ENCODE data around the gene PPP1R14D. TPM values are rescaled to one million over a fixed set of nuclear protein-coding genes. Genes with fewer than 3 reads are reported as not detected.

The PPP1R14D gene
- total RNA-seq, 1 experiment from 2014 or later: not detected

GRCh38 chr15:40792394-40792793, 36.1 kb downstream of the PPP1R14D start:
- in situ Hi-C loops (cut with HindIII; ENCODE audit: low sequenced_read_pairs): no loop called here
- no peak for DNase-seq (ENCODE audit: low spot score)

DNA sequence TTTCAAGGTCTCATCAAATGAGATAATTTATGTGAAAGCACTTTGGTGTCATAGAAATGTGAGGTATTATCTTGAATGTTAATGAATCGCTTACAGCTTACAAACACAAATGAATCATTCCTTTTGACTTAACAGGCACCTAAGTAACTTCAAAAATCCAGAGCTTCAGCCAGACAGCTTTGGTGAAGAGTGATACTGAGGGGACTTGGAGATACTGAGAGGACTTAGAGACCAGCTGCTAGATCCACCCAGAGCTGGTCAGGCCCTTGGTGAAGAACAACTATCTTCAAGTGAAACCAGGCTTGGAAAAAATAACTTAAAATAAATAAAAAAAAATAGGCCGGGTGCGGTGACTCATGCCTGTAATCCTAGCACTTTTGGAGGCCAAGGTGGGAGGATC, 37.8 kb downstream of the PPP1R14D start:
- DNase-seq (ENCODE audit: low spot score): no peak
- in situ Hi-C loops (cut with HindIII; ENCODE audit: low sequenced_read_pairs): no loop called here

DNA sequence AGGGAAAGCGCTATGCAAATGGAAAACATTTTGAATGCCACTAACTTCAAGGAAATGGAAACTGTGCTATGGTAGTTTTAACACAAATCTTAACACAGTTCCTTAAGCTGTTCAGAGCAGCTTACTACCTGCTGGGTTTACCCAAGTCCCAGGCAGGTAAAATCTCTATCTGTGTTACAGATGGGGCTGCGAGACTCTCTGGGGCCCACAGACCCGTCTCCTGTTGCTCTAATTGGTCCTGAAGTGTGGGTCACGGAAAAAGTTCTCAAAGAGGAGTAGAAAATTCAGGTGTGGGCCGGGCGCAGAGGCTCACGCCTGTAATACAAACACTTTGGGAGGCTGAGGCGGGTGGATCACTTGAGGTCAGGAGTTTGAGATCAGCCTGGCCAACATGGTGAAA, 38.5 kb downstream of the PPP1R14D start:
- in situ Hi-C loops (cut with HindIII; ENCODE audit: low sequenced_read_pairs): no loop called here
- DNase-seq (ENCODE audit: low spot score): no peak

GRCh38 chr15:40789119-40789518, 39.4 kb downstream of the PPP1R14D start:
- in situ Hi-C loops (cut with HindIII; ENCODE audit: low sequenced_read_pairs): no loop called here
- DNase-seq (ENCODE audit: low spot score): no peak

GRCh38 chr15:40787991-40788390, 40.5 kb downstream of the PPP1R14D start:
- DNase-seq (ENCODE audit: low spot score): peak; percentile 27
- in situ Hi-C loops (cut with HindIII; ENCODE audit: low sequenced_read_pairs): no loop called here

DNA sequence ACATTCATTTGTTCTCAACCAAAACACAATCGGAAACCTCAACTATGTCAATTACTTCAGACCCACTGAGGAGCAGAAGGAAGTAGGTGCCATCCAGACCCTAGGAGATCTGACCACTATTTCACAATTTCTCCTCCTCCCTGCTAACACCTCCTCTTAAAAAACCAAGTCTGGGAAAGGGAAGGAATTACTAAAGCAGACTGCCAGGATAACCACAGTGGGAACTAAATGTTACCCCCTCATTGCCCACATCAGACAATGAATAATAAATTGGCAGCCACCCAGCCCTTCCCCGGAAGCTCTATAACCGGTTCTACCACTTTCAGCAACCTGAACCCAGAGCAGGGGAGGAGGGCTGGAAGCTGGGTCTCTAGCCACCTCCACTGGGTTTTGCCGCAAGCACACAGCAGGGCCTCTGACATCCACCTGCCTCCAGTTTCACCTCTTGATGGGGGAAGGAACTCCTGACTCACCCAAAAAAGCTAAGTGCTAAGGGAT, 41.1 kb downstream of the PPP1R14D start:
- in situ Hi-C loops (cut with HindIII; ENCODE audit: low sequenced_read_pairs): no loop called here
- DNase-seq (ENCODE audit: low spot score): peak; percentile 34

DNA sequence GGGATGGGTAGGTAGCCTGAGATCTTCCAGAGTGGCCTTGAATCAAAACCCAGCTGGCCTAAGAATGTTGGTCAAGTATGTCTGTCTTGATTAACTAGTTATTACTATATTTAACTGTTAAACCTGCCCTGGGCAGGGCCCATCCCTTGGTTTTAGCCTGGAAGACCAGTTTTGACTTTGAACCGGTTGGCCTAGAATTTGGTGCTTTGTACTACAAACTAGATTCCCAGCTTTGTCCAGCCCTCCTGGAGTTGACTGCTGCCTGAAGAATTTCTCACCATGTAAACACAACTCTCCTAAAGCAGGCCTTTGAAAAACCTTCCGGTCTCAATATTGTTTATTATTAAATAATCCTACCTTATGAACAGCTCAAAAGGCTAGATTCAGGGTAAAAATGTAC, 42.7 kb downstream of the PPP1R14D start:
- in situ Hi-C loops (cut with HindIII; ENCODE audit: low sequenced_read_pairs): no loop called here
- DNase-seq (ENCODE audit: low spot score): no peak

GRCh38 chr15:40785164-40785563, 43.3 kb downstream of the PPP1R14D start:
- in situ Hi-C loops (cut with HindIII; ENCODE audit: low sequenced_read_pairs): no loop called here
- no peak for DNase-seq (ENCODE audit: low spot score)

DNA sequence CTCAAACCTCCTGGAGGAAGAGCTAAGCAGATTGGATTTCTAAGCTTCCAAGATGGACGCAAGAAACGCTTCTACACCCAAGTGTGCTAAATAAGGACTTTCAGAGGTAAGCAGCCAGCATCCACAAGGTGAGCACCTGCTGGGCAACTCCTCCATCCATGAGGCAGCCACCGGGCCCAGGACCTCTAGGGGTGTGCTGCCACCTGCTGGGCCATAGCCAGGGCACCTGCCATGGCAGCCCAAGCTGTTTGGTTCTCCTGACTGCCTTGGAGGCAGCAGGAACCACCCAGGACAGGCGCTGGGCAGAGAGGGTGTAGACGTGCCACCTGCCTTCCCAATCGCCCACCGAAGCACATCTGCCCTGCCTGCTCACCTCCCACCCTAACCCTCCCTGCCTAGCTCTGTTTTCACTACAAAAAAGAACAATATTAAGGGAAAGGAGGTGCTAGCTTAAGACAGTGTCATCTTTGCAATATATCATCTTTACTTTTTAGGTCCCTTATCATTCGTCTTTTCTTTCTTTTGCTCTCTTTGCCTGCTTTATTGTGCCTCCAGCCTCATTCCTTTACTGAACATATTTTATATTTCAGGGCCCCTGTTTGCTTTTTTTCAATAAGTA, 45.8 kb downstream of the PPP1R14D start:
- in situ Hi-C loops (cut with HindIII; ENCODE audit: low sequenced_read_pairs): no loop called here
- peak; percentile 69 for DNase-seq (ENCODE audit: low spot score)

DNA sequence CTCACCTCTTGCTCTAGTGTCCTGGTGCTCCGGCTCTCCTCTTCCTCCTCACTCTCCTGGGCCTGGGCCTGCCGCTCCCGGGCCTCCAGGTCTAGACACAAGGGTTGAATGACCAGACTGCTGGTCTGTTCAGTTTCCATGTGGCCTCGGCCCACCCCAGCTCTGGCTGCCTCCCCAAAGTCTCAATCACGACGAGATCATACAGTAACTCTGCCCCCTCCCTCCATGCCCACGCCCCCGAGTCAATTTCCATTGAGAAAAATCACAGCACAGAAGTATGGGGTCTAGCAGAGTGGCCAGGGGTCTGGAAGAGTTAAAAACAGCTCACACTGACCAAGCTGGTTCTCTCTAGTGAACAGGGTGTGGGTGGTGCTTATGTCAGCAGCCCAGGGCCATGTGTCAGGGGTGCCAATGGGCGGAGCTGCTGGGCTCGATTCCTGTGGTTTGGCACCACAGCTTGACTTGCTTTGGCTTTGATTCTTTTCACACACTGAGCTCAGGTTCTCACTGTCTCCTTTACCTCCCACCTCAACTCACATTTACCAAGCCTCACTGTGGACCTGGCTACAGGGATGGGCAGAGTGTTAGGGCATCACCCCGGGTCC, 51.9 kb downstream of the PPP1R14D start:
- no peak for DNase-seq (ENCODE audit: low spot score)
- in situ Hi-C loops (cut with HindIII; ENCODE audit: low sequenced_read_pairs): no loop called here

- DNase-seq (ENCODE audit: low spot score): no peak
- in situ Hi-C loops (cut with HindIII; ENCODE audit: low sequenced_read_pairs): no loop called here
These were observed 52.6 kb downstream of the PPP1R14D start for GRCh38 chr15:40775740-40776536.

DNA sequence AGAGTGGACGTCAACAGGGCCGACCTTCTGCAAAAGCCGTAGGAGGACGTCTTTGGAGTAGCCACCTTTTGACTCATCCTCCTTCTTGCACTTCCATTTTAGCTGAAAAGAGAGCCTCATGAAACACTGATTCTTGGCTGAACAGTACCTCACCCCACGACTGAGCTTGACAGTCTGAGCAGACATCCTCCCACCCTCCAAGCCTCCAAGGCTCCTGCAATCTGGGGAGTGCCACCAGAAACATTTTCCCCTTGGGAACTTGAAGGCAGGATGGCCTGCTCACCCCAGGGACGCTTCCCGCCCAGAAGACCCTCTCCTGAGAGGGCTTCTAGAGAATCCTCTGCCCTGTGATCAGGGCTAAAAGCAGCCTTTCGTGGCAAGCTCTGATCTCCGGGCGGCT, 53.5 kb downstream of the PPP1R14D start:
- in situ Hi-C loops (cut with HindIII; ENCODE audit: low sequenced_read_pairs): no loop called here
- no peak for DNase-seq (ENCODE audit: low spot score)

DNA sequence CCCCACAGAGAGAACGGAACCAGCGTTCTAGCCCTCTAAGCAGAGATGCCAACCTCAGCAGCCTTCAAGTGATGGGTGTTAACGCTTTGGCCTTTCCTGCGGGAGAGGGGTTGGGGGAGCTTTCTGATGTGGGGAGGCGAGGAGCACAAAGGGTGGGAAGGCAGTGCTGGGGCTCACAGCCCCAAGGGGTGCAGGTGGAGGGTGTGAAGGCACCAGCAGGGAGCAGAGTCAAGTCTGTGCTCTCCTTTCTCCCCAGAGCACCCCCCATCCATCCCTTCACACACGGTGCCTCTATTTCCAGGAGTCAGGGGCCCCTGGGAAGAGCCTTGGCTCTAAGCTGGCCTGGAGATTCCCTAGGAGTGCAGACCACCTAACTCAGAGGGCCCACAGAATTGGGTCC, 54.6 kb downstream of the PPP1R14D start:
- in situ Hi-C loops (cut with HindIII; ENCODE audit: low sequenced_read_pairs): no loop called here
- no peak for DNase-seq (ENCODE audit: low spot score)

DNA sequence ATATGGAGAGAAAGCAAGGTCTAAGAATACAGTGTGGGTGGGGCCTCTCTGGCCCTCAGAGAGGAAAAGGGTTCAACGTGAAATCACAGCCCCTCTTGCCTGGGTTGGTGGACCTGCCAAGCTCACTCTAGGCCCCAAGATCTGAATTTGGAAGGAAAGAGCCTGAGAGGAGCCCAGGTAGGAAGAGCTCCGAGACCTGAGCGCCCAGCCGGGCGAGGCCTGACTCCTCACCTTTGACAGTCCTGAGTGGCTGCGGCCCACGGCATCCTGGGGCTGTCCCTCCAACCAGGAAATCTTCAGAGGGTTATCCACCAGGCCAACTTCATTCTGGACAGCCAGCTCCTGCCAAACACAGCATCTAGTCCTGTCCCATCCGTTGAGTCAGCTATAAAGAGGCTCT, 55.0 kb downstream of the PPP1R14D start:
- in situ Hi-C loops (cut with HindIII; ENCODE audit: low sequenced_read_pairs): no loop called here

DNA sequence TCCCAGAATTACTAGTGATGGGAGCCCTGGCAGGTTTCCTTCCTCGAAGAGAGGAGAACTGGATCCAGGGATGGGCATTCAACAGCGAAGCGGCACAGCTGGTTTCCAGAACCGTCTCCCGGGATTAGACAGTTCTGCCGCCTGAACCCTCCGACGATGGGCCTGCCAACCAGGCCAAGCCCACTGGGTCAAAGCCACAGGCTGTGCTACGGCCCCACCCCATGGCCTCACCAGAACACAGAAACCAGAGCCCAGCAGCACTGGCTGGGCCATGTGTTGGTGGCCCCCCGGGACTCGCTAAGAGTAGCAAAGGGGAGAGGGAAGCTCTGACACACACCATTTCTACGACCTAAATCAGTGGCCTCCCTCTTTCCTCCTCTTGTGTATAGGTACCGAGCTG, 56.5 kb downstream of the PPP1R14D start:
- in situ Hi-C loops (cut with HindIII; ENCODE audit: low sequenced_read_pairs): no loop called here
- no peak for DNase-seq (ENCODE audit: low spot score)

More for the DNA sequence above, 55.0 kb downstream of the PPP1R14D start:
- DNase-seq (ENCODE audit: low spot score): no peak

GRCh38 chr15:40771242-40771641, 57.3 kb downstream of the PPP1R14D start:
- no peak for DNase-seq (ENCODE audit: low spot score)
- in situ Hi-C loops (cut with HindIII; ENCODE audit: low sequenced_read_pairs): no loop called here

- DNase-seq (ENCODE audit: low spot score): peak; percentile 55
- in situ Hi-C loops (cut with HindIII; ENCODE audit: low sequenced_read_pairs): no loop called here
These were observed 58.3 kb downstream of the PPP1R14D start for GRCh38 chr15:40770147-40770721.

GRCh38 chr15:40769274-40770146, 59.0 kb downstream of the PPP1R14D start, which contains the start of gene C15orf62:
Gene C15orf62, plus strand, starts transcription at chr15:40769980. Its CDS starts 516 bp downstream, at chr15:40770496.
- peak; percentile 78 for DNase-seq (ENCODE audit: low spot score)
- in situ Hi-C loops (cut with HindIII; ENCODE audit: low sequenced_read_pairs): no loop called here

Measured in G401 (cell line).